T-cell (primary cell): ENCODE results near the gene MKKS. TPM values are rescaled to one million over a fixed set of nuclear protein-coding genes. Genes with fewer than 3 reads are reported as not detected.
A peak's percentile ranks its signal among the peaks of the same experiment; 100 is the strongest.

ENCODE experiments used
- ATAC-seq, 4 experiments: fragments of 200-7000 bp in 3 of 4; fragments of 150-1000 bp in 1 of 4; cut with Tn5 transposase; replicated peaks in 1 of 4; 1 replicate in 3 of 4; 2 replicates in 1 of 4; pipeline ENCODE4 v1.10.0; 2021; ENCODE audit warnings: moderate library complexity in 3 of 4, mild to moderate bottlenecking in 2 of 4, moderate number of reproducible peaks in 1 of 4
- CTCF ChIA-PET, 2 donors: fragments of 300-600 bp; sonication (Branson Sonifier 250); formaldehyde crosslinking; loops; one replicate each; lab custom pipeline; 2022; ENCODE audit warnings: antibody characterized with exemption in 2 of 2; lab: Charles Lee
- POLR2A ChIA-PET, 2 donors: fragments of 300-600 bp; sonication (Branson Sonifier 250); formaldehyde crosslinking; loops; one replicate each; lab custom pipeline; 2022; ENCODE audit warnings: antibody characterized with exemption in 2 of 2; lab: Charles Lee
- DNase-seq, 35 experiments: peaks; one replicate each; pipeline versions ENCODE4 v3.0.0 to v3.0.0-alpha.2; 2013 to 2023
- H3K27ac ChIP-seq: one replicate; pipeline ENCODE4 v1.5.1; 2013; ENCODE audit warnings: low read length
- H3K27me3 ChIP-seq, 2 experiments: replicated peaks in 1 of 2; 1 replicate in 1 of 2; 2 replicates in 1 of 2; pipeline versions ENCODE4 v1.6.1 to v1.7.0; 2013; ENCODE audit warnings: low read length in 1 of 2, mixed read lengths in 1 of 2; ENCODE audit not compliant: control insufficient read depth in 2 of 2, insufficient read depth in 2 of 2; ENCODE audit errors: extremely low read depth in 1 of 2
- H3K36me3 ChIP-seq, 2 donors: 1 replicate in 1 of 2; 2 replicates in 1 of 2; pipeline versions ENCODE4 v1.6.1 to v1.7.0; 2013; ENCODE audit warnings: low read length in 1 of 2; ENCODE audit not compliant: control insufficient read depth in 2 of 2, insufficient read depth in 1 of 2; ENCODE audit errors: extremely low read depth in 1 of 2
- H3K4me1 ChIP-seq, 2 experiments: 1 replicate in 1 of 2; 2 replicates in 1 of 2; pipeline versions ENCODE4 v1.6.1 to v1.7.0; 2013; ENCODE audit warnings: low read length in 2 of 2, mixed read lengths in 1 of 2; ENCODE audit not compliant: insufficient read depth in 2 of 2, control insufficient read depth in 1 of 2; ENCODE audit errors: extremely low read depth in 1 of 2
- H3K4me3 ChIP-seq, 2 donors: 1 replicate in 1 of 2; 2 replicates in 1 of 2; pipeline versions ENCODE4 v1.5.1 to v1.7.0; 2013; ENCODE audit warnings: mild to moderate bottlenecking in 2 of 2, low read length in 1 of 2, moderate library complexity in 1 of 2; ENCODE audit not compliant: control insufficient read depth in 1 of 2; ENCODE audit errors: extremely low read depth in 1 of 2
- H3K9me3 ChIP-seq: 2 replicates; pipeline ENCODE4 v1.7.0; 2013
- H3K27ac Mint-ChIP-seq, 2 donors: one replicate each; pipeline ENCODE4 v1.8.0; 2020 to 2021; ENCODE audit warnings: mild to moderate bottlenecking in 2 of 2, mixed read lengths in 2 of 2
- H3K27me3 Mint-ChIP-seq, 2 donors: one replicate each; pipeline ENCODE4 v1.8.0; 2021 to 2022; ENCODE audit warnings: mixed read lengths in 2 of 2
- H3K36me3 Mint-ChIP-seq: one replicate; pipeline ENCODE4 v1.8.0; 2021; ENCODE audit warnings: mixed read lengths
- H3K4me1 Mint-ChIP-seq, 3 donors: one replicate each; pipeline ENCODE4 v1.8.0; 2020 to 2022; ENCODE audit warnings: mixed read lengths in 3 of 3, mild to moderate bottlenecking in 1 of 3
- H3K4me3 Mint-ChIP-seq, 3 donors: one replicate each; pipeline ENCODE4 v1.8.0; 2020 to 2022; ENCODE audit warnings: mild to moderate bottlenecking in 3 of 3, mixed read lengths in 3 of 3, moderate library complexity in 3 of 3
- H3K9me3 Mint-ChIP-seq, 3 donors: one replicate each; pipeline ENCODE4 v1.8.0; 2020 to 2022; ENCODE audit warnings: mixed read lengths in 3 of 3
- WGBS: methylation state at CpG from one replicate; pipeline ENCODE4 v1.1.5; 2013; ENCODE audit warnings: missing lambda C conversion rate; ENCODE audit not compliant: insufficient coverage; 5-methylcytosine and 5-hydroxymethylcytosine counted together
- total RNA-seq, 35 experiments: library from RNA in 6 of 35; stranded (reverse) in 6 of 35; fragments of 120-200 nt in 1 of 35; gene quantifications; one replicate each; pipeline versions ENCODE4 v1.2.1 to v1.2.4 and lab custom pipeline; 2013 to 2026

The MKKS gene
- total RNA-seq, 5 donors from 2014 or later (not counting 1 experiment from before 2014, with no cell fraction given) = 5.1 to 13.5 (median 11.9) TPM

- no peaks in the 10 kb centered on the region for H3K9me3 Mint-ChIP-seq
- no peaks in the 10 kb centered on the region for H3K9me3 ChIP-seq
- POLR2A ChIA-PET = no interaction called here
- ATAC-seq (peak; percentile 82 to 99 (median 90)), DNase-seq (peak in 31 of 35 experiments; percentile 6 to 69 (median 31))
- peaks cover 15% of the 10 kb centered on the region for H3K36me3 Mint-ChIP-seq
- peaks cover 3 to 6% of the 10 kb centered on the region in 2 experiments for H3K4me1 ChIP-seq
- H3K27me3 ChIP-seq = no peaks in the 10 kb centered on the region
- no peak overlapping the region for H3K4me3 ChIP-seq
- H3K27ac Mint-ChIP-seq = peak overlapping the region; percentile 53 to 71
- peaks cover 17 to 29% (median 20%) of the 10 kb centered on the region in 3 donors for H3K4me1 Mint-ChIP-seq
- peak overlapping the region; percentile 15 to 66 (median 53) for H3K4me3 Mint-ChIP-seq
- no peaks in the 10 kb centered on the region for H3K36me3 ChIP-seq
- no CpG with 5 or more reads among the region's 3 CpGs for WGBS
- CTCF ChIA-PET = interaction anchor here in 1 of 2 donors (0.6 kb wide), 1 partner anchor 419 kb away, joined by 3 read pairs; no protein-coding TSS in a partner anchor
- no peaks in the 10 kb centered on the region for H3K27me3 Mint-ChIP-seq
- H3K27ac ChIP-seq = peak overlapping the region; percentile 19
Measured at GRCh38 chr20:10447028-10447427, 13.0 kb upstream of the MKKS start.

GRCh38 chr20:10445758-10446157, 11.7 kb upstream of the MKKS start:
- no peaks in the 10 kb centered on the region for H3K27me3 Mint-ChIP-seq
- Histone ChIP-seq H3K27me3 (no peaks in the 10 kb centered on the region), H3K4me1 (peaks cover 3 to 6% of the 10 kb centered on the region in 2 experiments), H3K27ac (no peak overlapping the region), H3K9me3 (no peaks in the 10 kb centered on the region), H3K4me3 (no peak overlapping the region), H3K36me3 (no peaks in the 10 kb centered on the region)
- H3K9me3 Mint-ChIP-seq = no peaks in the 10 kb centered on the region
- CTCF ChIA-PET = no interaction called here
- H3K4me3 Mint-ChIP-seq = no peak overlapping the region
- WGBS = 97% methylated on average over 3 of the region's 4 CpGs
- H3K36me3 Mint-ChIP-seq = peaks cover 15% of the 10 kb centered on the region
- DNase-seq (no peak), ATAC-seq (no peak)
- no peak overlapping the region for H3K27ac Mint-ChIP-seq
- peaks cover 17 to 29% (median 19%) of the 10 kb centered on the region in 3 donors for H3K4me1 Mint-ChIP-seq
- POLR2A ChIA-PET = no interaction called here

DNA sequence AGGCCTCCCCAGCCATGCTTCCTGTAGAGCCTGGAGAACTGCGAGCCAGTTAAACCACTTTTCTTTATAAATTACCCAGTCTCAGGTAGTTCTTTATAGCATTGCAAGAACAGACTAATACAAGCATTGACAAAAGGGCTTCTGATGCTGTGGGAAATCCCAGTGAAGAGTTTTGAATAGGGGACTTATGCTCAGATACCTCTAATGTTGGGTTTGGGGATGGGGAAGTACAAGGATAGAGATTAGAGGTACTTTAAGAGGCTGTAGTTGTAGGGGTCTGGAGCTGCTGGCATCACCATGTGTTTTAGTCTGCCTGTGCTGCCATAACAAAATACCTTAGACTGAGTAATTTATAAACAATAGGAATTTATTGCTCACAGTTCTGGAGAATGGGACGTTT, 9.9 kb upstream of the MKKS start:
- H3K27me3 ChIP-seq = no peaks in the 10 kb centered on the region
- H3K9me3 ChIP-seq = no peaks in the 10 kb centered on the region
- H3K36me3 ChIP-seq = no peaks in the 10 kb centered on the region
- ChIA-PET CTCF (no interaction called here), POLR2A (no interaction called here)
- Mint-ChIP-seq H3K27me3 (no peaks in the 10 kb centered on the region), H3K4me3 (no peak overlapping the region), H3K27ac (no peak overlapping the region), H3K9me3 (no peaks in the 10 kb centered on the region), H3K4me1 (peaks cover 17 to 29% (median 19%) of the 10 kb centered on the region in 3 donors), H3K36me3 (peaks cover 11% of the 10 kb centered on the region)
- no peak overlapping the region for H3K4me3 ChIP-seq
- DNase-seq (no peak), ATAC-seq (no peak)
- no peak overlapping the region for H3K27ac ChIP-seq
- H3K4me1 ChIP-seq = peaks cover 3 to 6% of the 10 kb centered on the region in 2 experiments
- WGBS = no CpG with 5 or more reads among the region's 2 CpGs

- ATAC-seq (no peak), DNase-seq (no peak)
- Histone ChIP-seq H3K36me3 (no peaks in the 10 kb centered on the region), H3K9me3 (no peaks in the 10 kb centered on the region), H3K4me1 (peaks cover 10 to 14% of the 10 kb centered on the region in 2 experiments), H3K4me3 (no peak overlapping the region), H3K27ac (no peak overlapping the region), H3K27me3 (no peaks in the 10 kb centered on the region)
- ChIA-PET CTCF (interaction anchor here (0.9 to 2.6 kb wide), 2 partner anchors 11 to 14 kb away, joined by 3 to 9 read pairs; no protein-coding TSS in a partner anchor), POLR2A (no interaction called here)
- H3K4me1 Mint-ChIP-seq = peaks cover 19 to 35% (median 26%) of the 10 kb centered on the region in 3 donors
- WGBS = no CpG with 5 or more reads among the region's 4 CpGs
- H3K36me3 Mint-ChIP-seq = peaks cover 4% of the 10 kb centered on the region
- no peaks in the 10 kb centered on the region for H3K9me3 Mint-ChIP-seq
- no peaks in the 10 kb centered on the region for H3K27me3 Mint-ChIP-seq
- peak overlapping the region in 1 of 2 donors; percentile 8 for H3K27ac Mint-ChIP-seq
- no peak overlapping the region for H3K4me3 Mint-ChIP-seq
Measured at GRCh38 chr20:10438217-10438616, 4.2 kb upstream of the MKKS start.

- POLR2A ChIA-PET = interaction anchor here in 1 of 2 donors (0.9 kb wide), 1 partner anchor 9 kb away, joined by 4 read pairs; no protein-coding TSS in a partner anchor
Measured at GRCh38 chr20:10436053-10436699, 2.2 kb upstream of the MKKS start.

More at GRCh38 chr20:10436053-10436699, 2.2 kb upstream of the MKKS start:
- H3K4me1 Mint-ChIP-seq = peaks cover 34 to 50% (median 43%) of the 10 kb centered on the region in 3 donors
- CTCF ChIA-PET = interaction anchor here (1.5 to 2.6 kb wide), 2 partner anchors 9 to 458 kb away, joined by 3 to 9 read pairs; no protein-coding TSS in a partner anchor
- no peaks in the 10 kb centered on the region for H3K27me3 Mint-ChIP-seq
- Histone ChIP-seq H3K9me3 (no peaks in the 10 kb centered on the region), H3K27me3 (no peaks in the 10 kb centered on the region), H3K4me3 (no peak overlapping the region), H3K4me1 (peaks cover 10 to 18% of the 10 kb centered on the region in 2 experiments), H3K27ac (no peak overlapping the region), H3K36me3 (no peaks in the 10 kb centered on the region)
- no peaks in the 10 kb centered on the region for H3K36me3 Mint-ChIP-seq
- ATAC-seq = no peak
- DNase-seq = no peak
- H3K9me3 Mint-ChIP-seq = no peaks in the 10 kb centered on the region
- H3K4me3 Mint-ChIP-seq = peak overlapping the region; percentile 90 to 95 (median 92)
- WGBS = 100% methylated on average over 9 of the region's 20 CpGs
- no peak overlapping the region for H3K27ac Mint-ChIP-seq
